GM13976 (cell line): ENCODE results near the gene PPP1R1B.

Experiments
- DNase-seq: peaks from one replicate; pipeline ENCODE4 v3.0.0; 2012; ENCODE audit warnings: low spot score
- in situ Hi-C: fragments of 300-500 bp; cut with MboI; formaldehyde crosslinking; loops from one replicate; pipeline ENCODE4 v1.12.0; 2022; ENCODE audit warnings: low sequenced_read_pairs, mixed read lengths, inconsistent platforms; ENCODE audit not compliant: unreplicated experiment
- TF ChIP-seq, protein P1 (sequence below): IDR thresholded peaks from 2 replicates; pipeline ENCODE4 v1.5.1; 2012; ENCODE audit warnings: borderline replicate concordance, mild to moderate bottlenecking; ENCODE audit not compliant: insufficient read depth; ENCODE audit errors: extremely low read depth, missing control alignments, control extremely low read depth

PPP1R1B gene

DNA sequence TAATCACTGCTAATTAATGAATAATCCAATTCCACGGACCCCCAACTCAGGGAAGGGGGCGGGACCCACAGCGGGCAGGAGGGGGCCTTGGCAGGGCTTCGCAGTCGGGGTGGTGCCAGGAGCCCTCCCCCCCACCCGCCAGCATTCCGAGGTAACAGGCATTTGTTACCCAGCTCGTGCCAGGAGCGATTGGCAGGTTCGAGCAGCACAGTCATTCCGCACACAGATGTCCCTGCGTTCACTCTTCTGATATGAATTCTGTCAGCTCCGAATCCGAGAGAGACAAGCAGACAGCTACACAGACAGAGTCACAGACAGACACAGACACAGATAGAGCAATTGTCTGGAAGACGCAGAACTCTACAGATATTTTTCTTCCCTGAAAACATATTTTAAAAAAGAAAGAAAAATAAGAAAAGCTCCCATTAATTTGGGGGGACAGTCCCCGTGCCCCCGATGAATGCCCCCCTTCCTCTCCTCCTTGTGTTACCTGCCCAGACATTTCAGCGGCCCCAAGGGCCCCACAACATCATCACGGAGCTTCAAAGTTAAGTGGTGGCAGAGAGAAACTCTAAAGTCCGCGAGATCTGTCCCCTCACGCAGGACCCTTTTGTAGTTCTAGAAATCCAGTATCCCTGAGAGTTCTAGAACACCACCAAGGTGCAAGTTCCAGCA lies 29.2 kb upstream of the PPP1R1B start:
- no peak for DNase-seq
- in situ Hi-C loops, result no loop called here
- TF ChIP-seq, protein P1, sequence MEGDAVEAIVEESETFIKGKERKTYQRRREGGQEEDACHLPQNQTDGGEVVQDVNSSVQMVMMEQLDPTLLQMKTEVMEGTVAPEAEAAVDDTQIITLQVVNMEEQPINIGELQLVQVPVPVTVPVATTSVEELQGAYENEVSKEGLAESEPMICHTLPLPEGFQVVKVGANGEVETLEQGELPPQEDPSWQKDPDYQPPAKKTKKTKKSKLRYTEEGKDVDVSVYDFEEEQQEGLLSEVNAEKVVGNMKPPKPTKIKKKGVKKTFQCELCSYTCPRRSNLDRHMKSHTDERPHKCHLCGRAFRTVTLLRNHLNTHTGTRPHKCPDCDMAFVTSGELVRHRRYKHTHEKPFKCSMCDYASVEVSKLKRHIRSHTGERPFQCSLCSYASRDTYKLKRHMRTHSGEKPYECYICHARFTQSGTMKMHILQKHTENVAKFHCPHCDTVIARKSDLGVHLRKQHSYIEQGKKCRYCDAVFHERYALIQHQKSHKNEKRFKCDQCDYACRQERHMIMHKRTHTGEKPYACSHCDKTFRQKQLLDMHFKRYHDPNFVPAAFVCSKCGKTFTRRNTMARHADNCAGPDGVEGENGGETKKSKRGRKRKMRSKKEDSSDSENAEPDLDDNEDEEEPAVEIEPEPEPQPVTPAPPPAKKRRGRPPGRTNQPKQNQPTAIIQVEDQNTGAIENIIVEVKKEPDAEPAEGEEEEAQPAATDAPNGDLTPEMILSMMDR, result no peak

DNA sequence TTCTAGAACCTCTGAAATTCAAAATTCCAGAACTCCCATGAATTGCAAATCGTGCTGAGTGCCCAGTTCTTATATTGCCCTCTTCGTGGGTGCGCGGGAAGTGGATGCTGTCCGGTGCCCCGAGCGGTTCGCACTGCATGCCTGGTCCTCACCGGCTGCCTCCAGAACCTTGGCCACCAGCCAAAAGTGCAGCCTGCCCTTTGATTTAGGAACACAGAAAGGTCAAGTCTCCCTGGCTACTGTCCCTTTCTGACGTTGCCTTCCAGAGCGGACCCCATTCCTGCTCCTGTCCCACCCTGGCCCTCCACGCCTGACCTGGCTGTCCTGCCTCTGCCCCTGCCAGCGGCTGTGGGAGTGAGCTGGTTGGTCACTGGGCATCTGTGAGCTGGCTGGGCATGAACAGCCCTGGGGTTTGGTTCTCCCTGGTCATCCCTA lies 28.7 kb upstream of the PPP1R1B start:
- DNase-seq, result no peak
- TF ChIP-seq, protein P1, result no peak
- in situ Hi-C loops, result no loop called here

DNA sequence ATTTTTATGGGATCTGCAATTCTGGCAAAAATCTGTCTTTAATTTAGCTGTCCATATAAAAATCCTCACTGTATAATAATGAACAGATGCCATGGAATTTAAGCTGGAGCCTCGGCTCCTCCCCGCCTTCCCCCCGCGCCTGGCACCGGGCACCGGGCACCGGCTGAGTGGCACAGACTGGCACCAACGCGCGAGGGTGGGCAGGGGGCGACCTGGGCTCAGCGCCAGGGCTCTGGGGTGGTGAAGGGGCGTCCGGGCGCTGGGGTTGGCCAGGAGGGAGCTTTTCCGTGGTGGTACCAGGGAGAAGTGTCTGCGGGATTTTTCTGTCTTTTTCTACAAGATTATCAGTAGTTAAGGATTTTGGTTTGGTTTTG lies 28.1 kb upstream of the PPP1R1B start:
- in situ Hi-C loops, result no loop called here
- TF ChIP-seq, protein P1, result no peak
- no peak for DNase-seq

DNA sequence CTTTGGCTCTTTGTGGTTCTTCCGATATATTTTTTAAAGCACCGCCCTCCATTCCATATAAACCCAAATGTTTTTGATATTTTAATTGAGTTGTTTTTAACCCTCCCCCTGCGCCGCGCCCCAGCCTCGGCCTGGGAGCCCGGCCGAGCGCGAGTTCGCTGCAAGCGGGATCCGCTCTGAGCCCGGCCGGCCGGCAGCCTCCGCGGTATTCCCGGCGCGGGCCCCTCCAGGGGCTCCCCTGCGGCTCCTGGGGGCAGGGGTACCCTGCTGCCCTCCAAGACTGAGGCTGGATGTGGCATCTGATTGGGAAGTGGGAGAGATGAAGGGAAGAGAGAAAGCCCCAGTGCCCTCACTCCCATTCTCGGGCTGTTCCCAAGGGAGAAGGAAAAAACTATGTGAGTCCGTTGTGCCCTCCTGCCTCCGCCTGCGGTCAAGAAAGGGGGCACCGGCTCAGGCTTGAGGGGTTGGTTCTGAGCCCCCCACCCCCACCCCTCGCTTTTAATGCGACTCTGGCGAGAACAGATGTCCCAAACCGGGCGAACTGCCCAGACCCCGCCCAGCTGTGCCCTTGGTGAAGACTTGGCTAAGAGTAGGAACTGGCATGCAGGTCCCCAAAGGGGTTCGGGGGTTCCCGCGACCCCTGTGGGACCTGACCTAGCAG lies 27.6 kb upstream of the PPP1R1B start:
- DNase-seq, result no peak
- in situ Hi-C loops, result no loop called here
- TF ChIP-seq, protein P1, result no peak

DNA sequence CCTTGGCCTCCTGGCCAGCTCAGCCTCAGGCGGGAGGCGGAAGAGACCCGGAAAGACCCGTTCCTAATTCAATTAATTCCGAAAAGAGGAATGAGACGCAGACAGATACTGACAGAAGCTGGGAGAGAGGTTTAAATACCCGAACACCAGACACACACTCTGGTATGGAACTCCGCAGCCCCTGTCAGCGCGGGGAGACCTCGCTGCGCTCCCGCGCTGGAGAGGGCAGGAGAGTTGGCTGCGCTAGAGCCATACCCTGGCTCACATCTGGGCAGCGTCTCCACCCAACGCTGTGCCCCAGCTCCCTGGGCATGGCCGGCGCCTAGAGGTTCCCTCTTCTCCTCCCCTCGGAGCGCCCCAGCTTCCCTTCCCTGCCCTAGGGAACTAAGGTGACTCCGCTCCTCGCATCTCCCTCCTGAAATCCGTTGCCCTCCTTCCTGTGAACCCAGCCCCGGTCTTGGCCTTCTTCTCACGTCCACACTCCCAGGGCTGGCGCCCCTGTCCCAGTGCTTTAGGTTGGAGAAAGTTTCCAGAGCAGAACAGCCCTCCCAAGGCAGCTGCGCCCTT lies 27.0 kb upstream of the PPP1R1B start:
- TF ChIP-seq, protein P1, result no peak
- in situ Hi-C loops, result no loop called here
- DNase-seq, result no peak

DNA sequence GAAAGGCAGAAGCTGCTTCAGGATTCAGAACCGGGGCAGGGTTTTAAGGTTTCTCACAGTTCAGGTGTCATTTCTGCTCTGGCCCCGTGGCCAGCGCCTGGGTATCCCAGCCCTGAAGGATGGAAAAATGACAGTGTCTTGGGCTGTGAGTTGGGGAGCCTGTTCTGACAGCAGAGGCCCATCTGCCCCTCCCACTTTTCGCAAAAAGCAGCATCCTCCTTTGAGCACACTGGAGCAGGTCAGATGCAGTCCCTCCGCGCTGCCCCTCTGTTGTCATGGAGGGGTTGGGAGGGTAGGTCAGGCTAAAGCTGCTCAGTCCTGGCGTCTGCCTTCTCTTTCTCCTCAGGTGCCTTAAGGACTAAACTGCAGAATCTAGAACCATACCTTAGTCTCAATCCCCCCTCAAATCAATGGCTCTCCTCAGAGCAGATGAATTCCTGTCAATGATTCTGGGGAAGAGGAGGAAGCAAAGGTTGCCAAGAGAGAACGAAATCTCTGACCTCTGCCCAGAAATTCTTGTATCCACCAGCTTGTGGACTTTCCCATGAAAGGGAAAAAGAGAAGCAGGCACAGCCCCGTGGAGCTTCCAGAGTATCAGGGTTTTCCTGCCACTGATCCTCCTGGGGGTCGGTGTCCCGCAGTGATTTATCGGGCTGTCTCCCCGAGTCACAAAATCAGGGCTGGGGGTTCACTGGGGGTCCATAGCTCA lies 26.3 kb upstream of the PPP1R1B start:
- TF ChIP-seq, protein P1, result no peak
- in situ Hi-C loops, result no loop called here

More for the DNA sequence above, 26.3 kb upstream of the PPP1R1B start:
- DNase-seq, result no peak
